Raji (cell line): ENCODE results near the gene COL6A3.

Experiments
- POLR2A ChIP-seq: IDR thresholded peaks from 2 replicates; pipeline ENCODE4 v1.6.1; 2011; ENCODE audit warnings: low read depth, low read length, control low read depth; ENCODE audit not compliant: insufficient read depth

Gene COL6A3

GRCh38 chr2:237352279-237352845 is 61.6 kb downstream of the COL6A3 start:
- TF ChIP-seq POLR2A = no peak

- TF ChIP-seq POLR2A = no peak
Observed at GRCh38 chr2:237351796-237352195, 62.2 kb downstream of the COL6A3 start.

- no peak for TF ChIP-seq POLR2A
Observed at GRCh38 chr2:237351046-237351445, 62.9 kb downstream of the COL6A3 start.

- no peak for TF ChIP-seq POLR2A
Observed at GRCh38 chr2:237350597-237350996, 63.4 kb downstream of the COL6A3 start.

- TF ChIP-seq POLR2A = no peak
Observed at GRCh38 chr2:237350070-237350469, 63.9 kb downstream of the COL6A3 start.

- TF ChIP-seq POLR2A = no peak
Observed at GRCh38 chr2:237348281-237348865, 65.6 kb downstream of the COL6A3 start.

- TF ChIP-seq POLR2A = no peak
Observed at GRCh38 chr2:237345891-237346640, 67.9 kb downstream of the COL6A3 start.

GRCh38 chr2:237345411-237345810 is 68.6 kb downstream of the COL6A3 start:
- TF ChIP-seq POLR2A = no peak

- TF ChIP-seq POLR2A = no peak
Observed at GRCh38 chr2:237344942-237345341, 69.0 kb downstream of the COL6A3 start.

GRCh38 chr2:237343993-237344392 is 70.0 kb downstream of the COL6A3 start:
- TF ChIP-seq POLR2A = no peak

GRCh38 chr2:237341872-237342271 is 72.1 kb downstream of the COL6A3 start:
- no peak for TF ChIP-seq POLR2A

GRCh38 chr2:237337586-237337985 is 76.4 kb downstream of the COL6A3 start:
- TF ChIP-seq POLR2A = no peak

- TF ChIP-seq POLR2A = no peak
Observed at GRCh38 chr2:237336131-237336530, 77.8 kb downstream of the COL6A3 start.

GRCh38 chr2:237333748-237334147 is 80.2 kb downstream of the COL6A3 start:
- no peak for TF ChIP-seq POLR2A

- TF ChIP-seq POLR2A = no peak
Observed at GRCh38 chr2:237330541-237330940, 83.4 kb downstream of the COL6A3 start.
